GM10266 (cell line): Measurements from ENCODE around the gene AGTPBP1.
"Not testable (repeated sequence)": the region's sequence is repeated elsewhere in the genome, so short reads cannot be mapped to it uniquely, and the experiment has no call there.

ENCODE experiments used
- DNase-seq: peaks from one replicate; pipeline ENCODE4 v3.0.0; 2012; ENCODE audit errors: extremely low spot score
- TF ChIP-seq, protein P1 (sequence below): IDR thresholded peaks from 2 replicates; pipeline ENCODE4 v1.5.1; 2012; ENCODE audit warnings: mild to moderate bottlenecking, low read depth; ENCODE audit not compliant: control insufficient read depth, insufficient read depth; ENCODE audit errors: missing control alignments

Gene AGTPBP1

GRCh38 chr9:85727500-85727899 is 14.3 kb downstream of the AGTPBP1 start:
- TF ChIP-seq, protein P1, sequence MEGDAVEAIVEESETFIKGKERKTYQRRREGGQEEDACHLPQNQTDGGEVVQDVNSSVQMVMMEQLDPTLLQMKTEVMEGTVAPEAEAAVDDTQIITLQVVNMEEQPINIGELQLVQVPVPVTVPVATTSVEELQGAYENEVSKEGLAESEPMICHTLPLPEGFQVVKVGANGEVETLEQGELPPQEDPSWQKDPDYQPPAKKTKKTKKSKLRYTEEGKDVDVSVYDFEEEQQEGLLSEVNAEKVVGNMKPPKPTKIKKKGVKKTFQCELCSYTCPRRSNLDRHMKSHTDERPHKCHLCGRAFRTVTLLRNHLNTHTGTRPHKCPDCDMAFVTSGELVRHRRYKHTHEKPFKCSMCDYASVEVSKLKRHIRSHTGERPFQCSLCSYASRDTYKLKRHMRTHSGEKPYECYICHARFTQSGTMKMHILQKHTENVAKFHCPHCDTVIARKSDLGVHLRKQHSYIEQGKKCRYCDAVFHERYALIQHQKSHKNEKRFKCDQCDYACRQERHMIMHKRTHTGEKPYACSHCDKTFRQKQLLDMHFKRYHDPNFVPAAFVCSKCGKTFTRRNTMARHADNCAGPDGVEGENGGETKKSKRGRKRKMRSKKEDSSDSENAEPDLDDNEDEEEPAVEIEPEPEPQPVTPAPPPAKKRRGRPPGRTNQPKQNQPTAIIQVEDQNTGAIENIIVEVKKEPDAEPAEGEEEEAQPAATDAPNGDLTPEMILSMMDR = no peak
- DNase-seq = no peak

- TF ChIP-seq, protein P1 = no peak
- no peak for DNase-seq
These were observed 15.0 kb downstream of the AGTPBP1 start for GRCh38 chr9:85726737-85727136.

- TF ChIP-seq, protein P1 = no peak
- no peak for DNase-seq
These were observed 18.5 kb downstream of the AGTPBP1 start for GRCh38 chr9:85723215-85723614.

- DNase-seq = not testable (repeated sequence)
These were observed 22.3 kb downstream of the AGTPBP1 start for GRCh38 chr9:85719411-85719810.

- DNase-seq = not testable (repeated sequence)
These were observed 23.9 kb downstream of the AGTPBP1 start for GRCh38 chr9:85717818-85718217.

DNA sequence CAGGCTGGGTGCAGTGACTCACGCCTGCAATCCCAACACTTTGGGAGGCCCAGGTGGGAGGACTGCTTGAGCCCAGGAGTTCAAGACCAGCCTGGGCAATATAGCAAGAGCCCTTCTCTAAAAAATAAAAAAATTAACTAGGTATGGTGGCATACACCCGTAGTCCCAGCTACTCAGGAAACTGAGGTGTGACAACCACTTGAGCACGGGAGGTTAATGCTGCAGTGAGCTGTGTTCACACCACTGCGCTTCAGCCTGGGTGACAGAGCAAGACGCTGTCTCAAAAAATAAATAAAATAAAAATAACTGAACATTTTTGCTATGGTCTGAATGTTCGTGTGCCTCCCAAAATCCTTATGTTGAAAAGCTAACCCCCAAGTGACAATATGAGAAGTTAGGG is 24.5 kb downstream of the AGTPBP1 start:
- DNase-seq = no peak
- TF ChIP-seq, protein P1 = no peak

DNA sequence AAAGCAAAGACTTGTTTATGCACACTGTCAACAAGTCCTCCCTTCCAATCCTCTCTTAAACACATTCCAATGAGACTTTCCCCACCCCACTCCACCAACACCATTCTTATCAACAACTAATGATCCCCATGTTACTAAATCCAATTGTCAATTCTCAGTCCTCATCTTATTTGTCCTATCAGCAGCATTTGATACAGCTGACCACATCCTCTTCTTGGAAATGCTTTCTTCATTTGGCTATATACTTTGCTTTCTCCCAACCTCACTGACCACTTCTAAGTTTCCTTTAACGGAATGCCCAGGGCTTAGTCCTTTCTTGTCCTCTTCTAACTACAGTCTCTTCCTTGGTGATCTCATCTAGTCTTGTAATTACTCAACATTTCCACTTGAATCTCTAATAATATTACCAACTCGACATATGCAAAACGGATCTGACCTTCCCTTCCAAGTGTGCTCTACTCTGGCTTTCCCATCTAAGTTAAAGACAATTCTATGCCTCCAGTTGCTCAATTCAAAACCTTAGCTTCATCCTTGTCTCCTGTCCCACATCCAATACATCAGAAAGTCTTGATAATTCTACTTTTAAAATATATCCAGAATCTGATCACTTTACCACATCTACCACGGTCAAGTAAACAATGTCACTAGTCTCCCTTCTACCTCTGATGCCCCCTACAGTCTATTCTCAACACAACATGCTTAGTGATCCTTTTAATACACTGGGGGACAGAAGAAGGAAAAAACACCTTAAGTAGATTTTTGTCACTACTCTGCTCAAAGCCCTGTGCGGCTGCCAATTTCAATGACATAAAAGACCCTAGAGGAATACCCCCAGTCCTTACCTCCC is 25.5 kb downstream of the AGTPBP1 start:
- peak; percentile 42 for DNase-seq
- TF ChIP-seq, protein P1 = peak; percentile 45

- DNase-seq = no peak
- TF ChIP-seq, protein P1 = no peak
These were observed 26.2 kb downstream of the AGTPBP1 start for GRCh38 chr9:85715587-85715986.
